Measurements from ENCODE around the gene ZBED3. TPM values are rescaled to one million over a fixed set of nuclear protein-coding genes. Genes with fewer than 3 reads are reported as not detected.

The ZBED3 gene
- total RNA-seq = 3.2 and 7.8 TPM in 2 replicates

GRCh38 chr5:77086689-77087483 is at the start of gene ZBED3:
TSS of gene ZBED3 (minus strand) at chr5:77087285. CDS start at chr5:77077878, 9,407 bp downstream.

DNA sequence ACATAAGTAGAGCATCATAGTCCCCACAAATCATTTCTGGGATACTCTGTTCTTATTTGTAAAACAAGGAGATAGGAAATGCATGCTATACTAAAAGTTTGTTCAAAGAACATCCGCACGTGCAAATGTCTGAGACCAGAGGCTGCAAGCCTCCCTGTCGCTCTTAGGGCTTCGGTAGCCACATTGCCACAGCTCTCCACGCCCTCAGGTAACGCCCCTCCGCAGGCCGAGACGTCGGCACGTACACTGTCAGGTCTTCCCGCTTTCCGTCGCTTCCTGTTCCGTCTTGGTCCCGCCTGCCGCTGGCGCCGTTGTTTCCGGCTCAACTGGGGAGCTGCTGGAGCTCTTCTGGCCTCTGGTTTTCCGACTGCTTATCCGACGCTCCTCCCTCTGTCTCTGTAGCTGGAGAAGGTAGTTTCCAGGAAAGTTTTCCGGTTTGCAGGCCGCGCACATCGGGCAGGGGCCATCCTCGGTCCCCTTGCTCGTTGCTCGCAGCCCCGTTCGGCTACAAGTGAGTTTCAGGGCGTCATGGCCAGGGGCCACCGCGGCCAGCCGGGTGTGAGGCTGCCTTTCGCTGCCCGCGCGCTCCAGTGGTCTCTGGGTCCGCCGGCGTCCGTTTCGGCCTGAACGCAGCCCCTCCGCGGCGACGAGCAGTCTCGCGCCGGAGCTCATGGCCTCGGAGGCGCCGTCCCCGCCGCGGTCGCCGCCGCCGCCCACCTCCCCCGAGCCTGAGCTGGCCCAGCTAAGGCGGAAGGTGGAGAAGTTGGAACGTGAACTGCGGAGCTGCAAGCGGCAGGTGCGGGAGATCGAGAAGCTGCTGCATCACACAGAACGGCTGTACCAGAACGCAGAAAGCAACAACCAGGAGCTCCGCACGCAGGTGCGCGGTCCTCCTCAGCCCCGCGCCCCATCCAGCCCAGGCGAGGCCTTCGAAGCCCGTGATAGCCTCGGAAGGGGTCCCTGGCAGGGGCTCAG is 56.7 kb downstream of the ZBED3 start, which contains the start of gene AGGF1:
Gene AGGF1 (plus strand): TSS at position 308 of the 975 bp plus-strand sequence. CDS start 363 bp downstream, at position 671.

Small RNAs within 50 kb of the gene (small RNA-seq; reads per million reads assigned to genes)
- gene SNORA47 = 25.5 reads per million, percentile 97 among the genes with 10 or more reads in this experiment

Other genes starting within 250 kb of the ZBED3 start
- gene S100Z, start 237.3 kb downstream of the ZBED3 start, total RNA-seq = not detected in 2 replicates
- gene CRHBP, start 134.2 kb downstream of the ZBED3 start, total RNA-seq = 0.29 TPM in 1 of 2 replicates, not detected in the other
- 19.6 and 20.5 TPM in 2 replicates for gene AGGF1, start 56.9 kb downstream of the ZBED3 start, total RNA-seq
- 0.10 TPM in 1 of 2 replicates, not detected in the other for gene PDE8B, start 123.4 kb upstream of the ZBED3 start, total RNA-seq

Data from vein endothelial cell (primary cell).